H9 (cell line): ENCODE results near the gene CALY. TPM values are rescaled to one million over a fixed set of nuclear protein-coding genes. Genes with fewer than 3 reads are reported as not detected.

Source experiments
- DNase-seq: peaks from one replicate; pipeline ENCODE4 v3.0.0-alpha.2; 2017
- H2AFZ ChIP-seq: one replicate; pipeline ENCODE4 v1.6.1; 2013; ENCODE audit warnings: mild to moderate bottlenecking, low read length, control low read depth, moderate library complexity
- H2AK5ac ChIP-seq: 2 replicates; pipeline ENCODE4 v1.6.1; 2013; ENCODE audit warnings: low read length, control low read depth, mixed read lengths; ENCODE audit not compliant: insufficient read length
- H2BK120ac ChIP-seq: one replicate; pipeline ENCODE4 v1.6.1; 2013; ENCODE audit warnings: low read depth, mild to moderate bottlenecking, low read length, control low read depth, inconsistent platforms; ENCODE audit not compliant: poor library complexity, severe bottlenecking
- H2BK12ac ChIP-seq: 2 replicates; pipeline ENCODE4 v1.6.1; 2013; ENCODE audit warnings: low read length, control low read depth, mixed read lengths, low read depth; ENCODE audit not compliant: insufficient read length
- H2BK15ac ChIP-seq: 2 replicates; pipeline ENCODE4 v1.6.1; 2013; ENCODE audit warnings: low read depth, low read length, control low read depth
- H2BK20ac ChIP-seq: one replicate; pipeline ENCODE4 v1.6.1; 2013; ENCODE audit warnings: low read depth, mild to moderate bottlenecking, low read length, control low read depth, inconsistent platforms; ENCODE audit not compliant: poor library complexity, severe bottlenecking
- H2BK5ac ChIP-seq: 2 replicates; pipeline ENCODE4 v1.6.1; 2013; ENCODE audit warnings: low read length, control low read depth, mixed read lengths; ENCODE audit not compliant: insufficient read length
- H3K14ac ChIP-seq: 2 replicates; pipeline ENCODE4 v1.6.1; 2013; ENCODE audit warnings: low read length, control low read depth; ENCODE audit not compliant: insufficient read depth
- H3K18ac ChIP-seq: 2 replicates; pipeline ENCODE4 v1.6.1; 2013; ENCODE audit warnings: low read depth, mild to moderate bottlenecking, mixed read lengths, low read length, control low read depth; ENCODE audit not compliant: insufficient read length
- H3K23ac ChIP-seq: 2 replicates; pipeline ENCODE4 v1.6.1; 2013; ENCODE audit warnings: low read length, control low read depth, mixed read lengths, low read depth; ENCODE audit not compliant: insufficient read length
- H3K23me2 ChIP-seq: 2 replicates; pipeline ENCODE4 v1.6.1; 2013; ENCODE audit warnings: low read depth, mild to moderate bottlenecking, mixed read lengths, low read length, control low read depth; ENCODE audit not compliant: insufficient read length, poor library complexity, severe bottlenecking
- H3K27ac ChIP-seq: 2 replicates; pipeline ENCODE4 v1.5.1; 2013; ENCODE audit warnings: low read length, control low read depth, mixed read lengths, low read depth; ENCODE audit not compliant: insufficient read length
- H3K27me3 ChIP-seq: 2 replicates; pipeline ENCODE4 v1.6.1; 2013; ENCODE audit warnings: low read length, control low read depth, inconsistent platforms; ENCODE audit not compliant: insufficient read depth
- H3K4ac ChIP-seq: 2 replicates; pipeline ENCODE4 v1.6.1; 2013; ENCODE audit warnings: low read depth, mild to moderate bottlenecking, control low read depth, inconsistent platforms, low read length, moderate library complexity
- H3K4me1 ChIP-seq: 2 replicates; pipeline ENCODE4 v1.6.1; 2013; ENCODE audit warnings: low read length, control low read depth, inconsistent platforms; ENCODE audit not compliant: insufficient read depth
- H3K4me2 ChIP-seq: 2 replicates; pipeline ENCODE4 v1.6.1; 2013; ENCODE audit warnings: low read length, control low read depth, mixed read lengths; ENCODE audit not compliant: insufficient read length, insufficient read depth
- H3K56ac ChIP-seq: 2 replicates; pipeline ENCODE4 v1.6.1; 2013; ENCODE audit warnings: low read depth, mild to moderate bottlenecking, mixed read lengths, low read length, control low read depth; ENCODE audit not compliant: insufficient read length
- H3K79me1 ChIP-seq: 2 replicates; pipeline ENCODE4 v1.6.1; 2013; ENCODE audit warnings: low read depth, mild to moderate bottlenecking, moderate library complexity, low read length, control low read depth, inconsistent platforms; ENCODE audit not compliant: insufficient read depth, poor library complexity, severe bottlenecking
- H3K79me2 ChIP-seq: 2 replicates; pipeline ENCODE4 v1.6.1; 2013; ENCODE audit warnings: low read length, control low read depth, inconsistent platforms; ENCODE audit not compliant: insufficient read depth
- H3K9ac ChIP-seq: 2 replicates; pipeline ENCODE4 v1.6.1; 2013; ENCODE audit warnings: low read length, control low read depth, mixed read lengths; ENCODE audit not compliant: insufficient read length; ENCODE audit errors: extremely low read depth
- H3K9me3 ChIP-seq: one replicate; pipeline ENCODE4 v1.6.1; 2013; ENCODE audit warnings: low read depth, low read length, inconsistent platforms; ENCODE audit not compliant: control insufficient read depth
- H3T11ph ChIP-seq: one replicate; pipeline ENCODE4 v1.6.1; 2013; ENCODE audit warnings: mild to moderate bottlenecking, low read length, control low read depth, inconsistent platforms
- H4K20me1 ChIP-seq: one replicate; pipeline ENCODE4 v1.6.1; 2013; ENCODE audit not compliant: control insufficient read depth, insufficient read length, insufficient read depth
- H4K5ac ChIP-seq: 2 replicates; pipeline ENCODE4 v1.6.1; 2013; ENCODE audit warnings: low read depth, mild to moderate bottlenecking, mixed read lengths, low read length, control low read depth; ENCODE audit not compliant: insufficient read length
- H4K8ac ChIP-seq: replicated peaks from 2 replicates; pipeline ENCODE4 v1.6.1; 2013; ENCODE audit warnings: low read length, control low read depth, mixed read lengths, low read depth; ENCODE audit not compliant: insufficient read length
- H4K91ac ChIP-seq: 2 replicates; pipeline ENCODE4 v1.6.1; 2013; ENCODE audit warnings: low read depth, mild to moderate bottlenecking, moderate library complexity, mixed read lengths, low read length, control low read depth; ENCODE audit not compliant: insufficient read length
- H3K27ac Mint-ChIP-seq, 3 experiments: 2 replicates in 2 of 3; 3 replicates in 1 of 3; pipeline ENCODE4 v1.8.0; 2020 to 2021; ENCODE audit warnings: mixed read lengths in 3 of 3, mild to moderate bottlenecking in 1 of 3, moderate library complexity in 1 of 3
- H3K27me3 Mint-ChIP-seq: 2 replicates; pipeline ENCODE4 v1.8.0; 2021; ENCODE audit warnings: low read depth, mild to moderate bottlenecking, moderate library complexity, mixed read lengths
- H3K36me3 Mint-ChIP-seq, 3 experiments: 2 replicates in 2 of 3; 3 replicates in 1 of 3; pipeline ENCODE4 v1.8.0; 2020 to 2021; ENCODE audit warnings: low read depth in 3 of 3, mixed read lengths in 3 of 3; ENCODE audit not compliant: insufficient read depth in 1 of 3
- H3K4me1 Mint-ChIP-seq, 2 experiments: 2 replicates each; pipeline ENCODE4 v1.8.0; 2020; ENCODE audit warnings: mixed read lengths in 2 of 2
- H3K4me3 Mint-ChIP-seq, 2 experiments: 2 replicates in 1 of 2; 3 replicates in 1 of 2; pipeline ENCODE4 v1.8.0; 2020 to 2021; ENCODE audit warnings: mild to moderate bottlenecking in 2 of 2, mixed read lengths in 2 of 2, moderate library complexity in 1 of 2
- H3K9me3 Mint-ChIP-seq, 2 experiments: 2 replicates in 1 of 2; 3 replicates in 1 of 2; pipeline ENCODE4 v1.8.0; 2020; ENCODE audit warnings: mild to moderate bottlenecking in 2 of 2, mixed read lengths in 2 of 2, moderate library complexity in 1 of 2
- WGBS: extraction: QIAGEN DNeasy Blood & Tissue Kit; methylation state at CpG from one replicate; pipeline ENCODE4 v1.1.7; 2013; ENCODE audit warnings: missing lambda C conversion rate, low lambda C conversion rate, mixed read lengths; ENCODE audit not compliant: insufficient read length; ENCODE audit errors: extremely low coverage; 5-methylcytosine and 5-hydroxymethylcytosine counted together
- total RNA-seq: library from RNA; stranded (reverse); gene quantifications from 2 replicates; pipeline ENCODE4 v1.2.1, GENCODE V29; 2021
- TF ChIP-seq, protein P1 (sequence below): fragments of 200-600 bp; sonication (generic); conservative IDR thresholded peaks from 3 replicates; pipeline ENCODE4 v1.8.0; 2021; ENCODE audit warnings: antibody characterized with exemption, mild to moderate bottlenecking

CALY gene
- total RNA-seq, 1 experiment from 2014 or later: 2.9 TPM

DNA sequence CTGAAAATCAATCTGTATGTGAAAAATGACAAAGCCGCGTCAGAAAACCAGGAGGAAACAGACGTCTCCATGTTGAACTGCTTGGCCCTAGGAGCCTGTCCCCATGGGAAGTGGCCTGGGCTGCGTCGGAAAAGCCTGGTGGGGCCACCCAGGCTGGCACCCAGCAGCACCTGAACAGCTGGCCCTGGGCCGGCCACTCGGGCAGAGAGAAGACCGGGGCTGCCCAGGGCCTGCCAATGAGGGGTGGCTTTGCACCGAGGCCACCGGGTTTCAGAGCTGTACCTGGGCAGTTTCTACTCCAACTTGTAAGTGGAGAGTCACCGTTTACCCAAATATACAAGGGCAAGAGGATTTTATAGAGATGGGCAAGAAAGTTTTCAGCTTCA is 22.2 kb upstream of the CALY start:
- H3K27me3 Mint-ChIP-seq: peaks cover 24% of the 10 kb centered on the region
- Histone ChIP-seq H2BK5ac (no peak overlapping the region), H3K4me2 (no peak overlapping the region), H4K91ac (no peak overlapping the region), H3K27me3 (no peaks in the 10 kb centered on the region; the same call in 1 of the 2 replicates), H2BK120ac (no peak overlapping the region), H3K27ac (no peak overlapping the region), H2BK20ac (no peak overlapping the region), H3K4ac (no peak overlapping the region), H2BK12ac (no peak overlapping the region), H3K18ac (no peak overlapping the region), H3K79me1 (no peaks in the 10 kb centered on the region), H2AFZ (no peak overlapping the region), H3K9me3 (no peaks in the 10 kb centered on the region), H3K23me2 (no peaks in the 10 kb centered on the region), H4K20me1 (no peaks in the 10 kb centered on the region), H3K56ac (no peak overlapping the region), H4K8ac (no peak overlapping the region), H3K14ac (no peak overlapping the region), H3K9ac (no peak overlapping the region), H2BK15ac (no peak overlapping the region), H4K5ac (no peak overlapping the region), H3K23ac (no peak overlapping the region), H3K79me2 (no peaks in the 10 kb centered on the region), H3T11ph (no peak overlapping the region), H2AK5ac (no peak overlapping the region), H3K4me1 (no peaks in the 10 kb centered on the region)
- H3K4me1 Mint-ChIP-seq: peaks cover 0 to 2% of the 10 kb centered on the region in 2 experiments; a peak in 1 of 4 replicates
- H3K36me3 Mint-ChIP-seq: peaks cover 16 to 26% (median 24%) of the 10 kb centered on the region in 3 experiments; a peak in 6 of 7 replicates
- no CpG with 5 or more reads among the region's 11 CpGs for WGBS
- no peaks in the 10 kb centered on the region for H3K9me3 Mint-ChIP-seq
- no peak overlapping the region for H3K4me3 Mint-ChIP-seq
- no peak overlapping the region for H3K27ac Mint-ChIP-seq
- no peak for DNase-seq
- TF ChIP-seq, protein P1, sequence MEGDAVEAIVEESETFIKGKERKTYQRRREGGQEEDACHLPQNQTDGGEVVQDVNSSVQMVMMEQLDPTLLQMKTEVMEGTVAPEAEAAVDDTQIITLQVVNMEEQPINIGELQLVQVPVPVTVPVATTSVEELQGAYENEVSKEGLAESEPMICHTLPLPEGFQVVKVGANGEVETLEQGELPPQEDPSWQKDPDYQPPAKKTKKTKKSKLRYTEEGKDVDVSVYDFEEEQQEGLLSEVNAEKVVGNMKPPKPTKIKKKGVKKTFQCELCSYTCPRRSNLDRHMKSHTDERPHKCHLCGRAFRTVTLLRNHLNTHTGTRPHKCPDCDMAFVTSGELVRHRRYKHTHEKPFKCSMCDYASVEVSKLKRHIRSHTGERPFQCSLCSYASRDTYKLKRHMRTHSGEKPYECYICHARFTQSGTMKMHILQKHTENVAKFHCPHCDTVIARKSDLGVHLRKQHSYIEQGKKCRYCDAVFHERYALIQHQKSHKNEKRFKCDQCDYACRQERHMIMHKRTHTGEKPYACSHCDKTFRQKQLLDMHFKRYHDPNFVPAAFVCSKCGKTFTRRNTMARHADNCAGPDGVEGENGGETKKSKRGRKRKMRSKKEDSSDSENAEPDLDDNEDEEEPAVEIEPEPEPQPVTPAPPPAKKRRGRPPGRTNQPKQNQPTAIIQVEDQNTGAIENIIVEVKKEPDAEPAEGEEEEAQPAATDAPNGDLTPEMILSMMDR: no peak
